Measurements from ENCODE around the gene PHLDA1.
"Not testable (repeated sequence)": the region's sequence is repeated elsewhere in the genome, so short reads cannot be mapped to it uniquely, and the experiment has no call there.

Gene PHLDA1

DNA sequence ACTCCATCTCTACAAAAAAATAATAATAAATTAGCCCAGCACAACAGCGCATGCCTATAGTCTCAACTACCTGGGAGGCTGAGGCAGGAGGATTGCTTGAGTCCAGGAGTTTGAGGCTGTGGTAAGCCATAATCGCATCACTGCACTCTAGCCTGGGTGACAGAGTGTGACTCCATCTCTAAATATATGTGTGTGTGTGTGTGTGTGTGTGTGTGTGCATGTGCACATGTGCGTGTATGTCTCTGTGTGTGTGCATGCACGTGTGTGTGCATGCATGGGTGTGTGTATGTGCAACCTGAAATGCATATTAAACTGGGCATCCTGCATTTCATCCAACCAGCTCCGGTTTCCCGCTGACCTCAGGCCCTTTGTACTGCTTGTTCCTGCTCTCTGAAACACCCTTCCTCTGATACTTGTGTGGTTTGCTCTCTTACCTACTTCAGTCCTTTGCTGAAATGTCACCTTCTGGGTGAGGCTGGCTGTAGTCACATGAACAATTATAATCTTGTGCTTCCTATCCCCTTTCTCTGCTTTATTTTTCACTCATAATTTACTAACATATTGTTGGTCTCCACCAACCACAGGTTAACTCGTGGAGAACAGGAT is 46.9 kb downstream of the PHLDA1 start:
- FAIRE-seq, result no peak

DNA sequence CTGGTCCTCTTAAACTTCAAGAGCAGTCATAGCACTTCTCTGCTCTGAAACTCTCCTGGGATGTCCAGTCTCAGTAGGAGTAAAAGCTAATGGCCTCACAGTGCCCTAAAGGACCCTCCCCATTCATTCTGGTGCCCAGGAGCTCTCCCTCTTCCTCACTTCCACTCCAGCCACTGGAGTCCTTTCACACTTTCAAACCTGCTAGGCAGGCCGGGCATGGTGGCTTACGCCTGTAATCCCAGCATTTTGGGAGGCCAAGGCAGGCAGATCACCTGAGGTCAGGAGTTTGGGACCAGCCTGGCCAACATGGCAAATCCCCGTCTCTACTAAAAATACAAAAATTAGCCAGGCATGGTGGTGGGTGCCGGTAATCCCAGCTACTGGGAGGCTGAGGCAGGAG is 47.7 kb downstream of the PHLDA1 start:
- FAIRE-seq, result not testable (repeated sequence)

DNA sequence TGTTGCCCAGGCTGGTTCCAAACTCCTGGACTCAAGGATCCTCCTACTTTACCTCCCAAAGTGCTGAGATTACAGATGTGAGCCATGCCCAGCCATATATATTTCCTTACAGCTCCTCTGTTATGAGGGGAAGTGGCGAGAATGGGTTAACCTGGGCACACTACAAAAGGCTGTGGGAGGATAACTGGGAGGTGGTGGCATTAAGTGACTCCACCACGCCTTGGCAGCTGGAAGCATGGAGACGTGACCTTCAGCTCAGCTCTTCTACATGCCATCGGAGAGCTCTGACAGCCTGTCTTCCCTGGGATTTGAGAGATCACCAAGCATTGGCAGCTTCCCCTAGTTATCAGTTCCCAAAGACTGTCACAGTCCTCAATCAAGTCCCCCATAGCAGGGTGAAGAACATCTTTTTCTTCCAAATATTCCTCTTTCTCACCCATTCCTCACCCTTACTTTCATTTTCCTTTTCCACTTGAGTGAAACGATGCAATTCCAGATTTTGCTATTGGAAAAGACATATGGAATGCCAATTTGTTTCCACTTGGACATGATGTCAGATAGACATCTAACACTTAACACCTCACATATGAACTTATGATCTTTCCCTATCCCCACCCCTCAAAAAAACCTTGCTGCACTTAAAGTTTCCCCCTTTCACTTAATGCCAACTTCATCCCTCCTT is 48.5 kb downstream of the PHLDA1 start:
- no peak for FAIRE-seq

DNA sequence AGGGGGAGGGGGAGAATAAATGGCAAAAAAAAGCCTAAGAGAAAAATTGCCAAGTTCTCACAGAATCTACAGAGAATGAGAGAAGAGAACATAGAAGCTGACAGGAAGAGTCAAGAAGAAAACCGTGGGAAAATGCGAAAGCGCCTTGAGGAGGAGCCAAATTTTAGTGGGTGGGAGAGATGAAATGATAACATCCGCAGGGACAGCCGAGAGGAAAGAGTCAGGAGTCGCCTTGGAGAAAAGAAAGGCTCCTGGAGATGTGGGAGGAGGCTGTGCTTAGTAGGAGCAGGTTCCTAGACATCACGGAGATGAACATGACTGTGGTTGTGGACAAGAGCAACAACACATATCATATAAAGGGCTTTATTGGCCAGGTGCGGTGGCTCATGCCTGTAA is 49.4 kb downstream of the PHLDA1 start:
- no peak for FAIRE-seq

DNA sequence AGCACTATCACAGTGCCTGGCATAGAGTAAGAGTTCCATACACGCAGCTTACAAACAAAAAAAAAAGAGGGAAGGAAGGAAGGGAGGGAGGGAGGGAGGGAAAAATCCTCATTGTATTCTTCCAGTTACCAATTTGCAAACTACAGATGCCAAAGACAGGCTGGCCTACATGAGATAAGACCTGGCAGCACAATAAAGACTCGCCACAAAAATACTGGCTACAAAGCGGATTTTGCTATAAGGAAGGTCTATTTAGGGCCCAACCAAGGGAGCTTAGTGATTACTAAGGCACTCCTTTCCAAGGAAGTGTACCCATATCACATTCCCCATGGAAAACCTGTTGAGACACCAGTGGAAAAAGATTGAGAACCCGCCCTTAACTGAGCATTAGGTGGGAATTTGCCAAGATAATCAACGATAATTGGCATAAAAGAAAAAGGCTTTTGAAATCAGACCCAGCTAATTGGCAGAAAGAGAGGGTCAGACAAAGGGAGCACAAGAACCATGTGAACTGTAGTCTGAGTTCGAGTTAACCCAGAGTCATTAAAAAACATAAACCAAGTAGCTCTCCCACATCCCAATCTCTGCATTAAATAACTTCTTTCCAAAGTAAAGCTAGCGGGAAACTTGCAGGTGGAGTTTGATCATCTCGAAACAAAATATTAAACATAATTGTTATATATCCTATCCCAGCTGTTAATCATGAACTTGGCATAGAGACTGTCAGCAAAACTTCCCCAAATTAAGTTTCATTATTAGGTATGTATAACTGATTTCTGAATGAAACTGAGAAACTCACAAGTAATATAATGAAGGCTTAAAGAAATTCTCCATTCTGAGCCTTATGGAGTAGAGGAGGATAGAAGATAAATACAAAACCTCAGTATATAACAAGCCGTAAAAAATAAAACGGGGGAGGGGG is 50.1 kb downstream of the PHLDA1 start:
- no peak for FAIRE-seq

DNA sequence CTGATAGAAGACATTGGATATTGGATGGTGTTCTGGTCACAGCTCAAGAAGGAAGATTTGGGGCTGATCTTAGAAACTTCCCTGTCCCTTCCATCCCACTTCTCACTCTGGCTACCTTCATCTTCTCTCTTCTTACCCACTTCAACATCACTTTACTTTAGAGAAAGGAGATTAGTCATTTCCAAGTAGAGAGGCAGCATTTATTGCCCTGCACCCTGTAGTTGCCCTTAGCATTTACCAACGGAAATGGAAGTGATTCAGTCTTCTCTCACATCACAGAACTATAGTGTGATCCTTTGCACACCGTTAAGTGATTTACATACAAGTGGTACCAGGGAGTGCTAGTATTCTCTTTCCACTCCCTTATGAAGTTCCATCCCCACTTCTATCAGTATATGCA is 52.4 kb downstream of the PHLDA1 start:
- no peak for FAIRE-seq

DNA sequence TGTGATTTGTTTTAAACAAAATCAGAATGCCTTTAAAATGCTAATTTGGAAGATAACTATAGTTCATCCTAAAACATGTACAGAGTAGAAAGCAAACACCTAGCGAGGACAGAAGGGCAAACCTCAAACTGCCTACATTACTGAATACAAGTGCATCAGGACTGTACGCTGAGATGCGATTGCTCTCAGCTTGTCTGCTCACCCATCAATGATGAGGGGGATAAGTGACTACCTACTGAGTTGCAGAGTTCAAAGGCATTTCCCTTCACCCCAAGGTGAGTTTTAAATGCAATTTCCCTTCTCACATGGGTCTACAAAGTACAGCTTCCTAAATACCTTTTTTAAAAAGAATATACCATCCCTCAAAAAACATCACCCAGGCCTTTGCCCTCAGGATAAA is 52.9 kb downstream of the PHLDA1 start:
- FAIRE-seq, result no peak

DNA sequence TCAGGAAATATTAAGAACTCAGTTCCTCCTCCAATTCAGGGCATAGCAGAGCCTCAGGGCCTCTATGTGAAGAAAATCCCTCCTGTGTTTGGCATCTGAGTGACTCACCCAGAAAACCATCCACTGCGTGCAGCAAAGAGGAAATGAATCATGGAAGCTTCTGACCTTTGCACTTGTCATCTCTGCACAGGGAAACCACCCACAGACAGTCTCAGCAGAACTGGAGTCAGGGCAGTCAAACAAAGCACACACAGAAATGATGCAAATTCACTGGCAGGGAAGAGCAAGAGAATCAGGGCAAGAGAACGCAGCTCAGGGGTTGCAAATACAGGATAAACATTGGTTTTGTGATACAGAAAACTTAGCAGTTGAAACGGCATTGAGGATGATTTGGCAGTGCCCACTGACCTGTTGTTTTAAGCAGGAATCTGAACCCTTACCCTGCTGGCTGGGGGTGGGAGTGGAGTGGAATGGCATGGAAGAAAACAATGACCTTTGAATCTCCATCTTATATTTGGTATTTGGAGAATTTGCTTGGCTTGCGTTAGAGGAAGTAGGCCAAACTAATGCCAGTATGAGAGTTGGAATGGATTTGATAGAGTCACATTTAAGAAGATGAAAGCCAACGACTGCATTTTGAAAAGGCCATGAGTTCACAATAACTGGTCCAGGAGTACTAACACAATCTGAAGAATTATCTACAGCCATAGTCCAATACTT is 53.5 kb downstream of the PHLDA1 start:
- peak; percentile 81 for FAIRE-seq

DNA sequence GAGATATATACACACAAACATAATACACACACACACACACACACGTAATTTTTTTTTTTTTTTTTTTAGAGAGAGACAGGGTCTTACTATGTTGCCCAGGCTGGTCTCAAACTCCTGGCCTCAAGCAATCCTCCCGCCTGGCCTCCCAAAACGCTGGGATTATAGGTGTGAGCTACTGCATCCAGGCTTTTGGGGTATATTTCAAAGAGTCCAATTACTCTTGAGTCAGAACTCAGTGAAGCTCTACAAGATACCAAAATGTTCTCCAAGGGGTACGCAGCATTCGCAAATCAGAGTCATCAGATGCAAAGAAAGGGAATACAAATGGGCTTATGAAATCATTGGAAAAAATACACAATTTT is 54.0 kb downstream of the PHLDA1 start:
- no peak for FAIRE-seq

DNA sequence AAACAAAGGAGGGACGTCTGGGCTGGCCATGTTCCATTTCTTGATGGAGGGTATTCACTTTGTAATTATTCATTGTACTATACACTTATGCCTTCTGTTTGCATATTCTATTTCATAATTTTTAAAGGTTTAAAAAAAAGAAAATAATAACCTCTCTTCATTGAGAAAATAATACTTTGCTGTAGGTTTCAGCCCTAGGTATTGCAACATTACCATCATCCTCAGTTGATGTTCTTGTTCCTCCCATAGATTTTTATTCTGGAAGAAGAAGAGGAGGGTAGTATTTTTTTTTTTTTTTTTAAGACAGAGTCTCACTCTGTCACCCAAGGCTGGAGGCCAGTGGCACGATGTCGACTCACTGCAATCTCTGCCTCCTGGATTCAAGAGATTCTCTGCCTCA is 54.7 kb downstream of the PHLDA1 start:
- no peak for FAIRE-seq

DNA sequence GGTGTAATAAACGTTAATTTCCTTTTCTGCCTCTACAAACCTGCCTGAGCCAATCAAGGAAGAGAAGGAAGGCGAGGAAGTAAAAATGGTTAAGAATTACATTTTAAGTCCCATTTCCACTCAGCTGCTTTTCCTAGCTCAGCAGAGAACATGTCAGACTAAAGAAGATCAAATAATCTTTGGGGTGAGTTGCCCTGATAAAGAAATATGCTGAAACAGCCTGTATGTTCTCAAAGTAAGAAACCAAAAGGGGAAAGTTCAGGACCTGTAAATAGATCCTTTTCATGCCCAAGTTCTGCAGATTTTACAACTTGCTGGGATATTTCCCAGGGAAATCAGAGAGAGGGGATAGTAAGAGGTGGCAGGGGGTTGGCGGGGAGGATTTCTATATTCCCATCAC is 55.5 kb downstream of the PHLDA1 start:
- FAIRE-seq, result no peak

DNA sequence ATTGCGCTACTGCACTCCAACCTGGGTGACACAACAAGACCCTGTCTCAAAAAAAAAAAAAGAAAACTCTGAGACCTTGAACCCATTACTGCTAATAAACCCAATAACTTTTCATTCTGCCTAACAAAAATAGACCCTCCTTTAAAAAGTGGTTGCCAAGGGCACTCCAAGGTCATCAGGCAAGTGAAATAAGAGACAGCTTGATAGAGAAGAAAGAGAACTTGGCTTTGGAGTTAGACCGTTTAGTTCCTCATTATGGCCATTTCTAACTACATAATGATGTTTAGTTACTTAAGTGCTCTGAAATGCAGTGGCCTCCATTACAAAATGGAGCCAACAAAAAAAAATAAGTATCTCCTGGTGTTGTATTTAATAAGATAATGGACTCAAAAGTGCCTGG is 55.9 kb downstream of the PHLDA1 start:
- FAIRE-seq, result no peak

All from islet of Langerhans (tissue), 1 donor.